Spleen (tissue), 7 donors: ENCODE measurements around the gene DGKH.

ENCODE experiments used
- CTCF ChIP-seq, 11 experiments: fragments of 200-600 bp in 7 of 11; fragments of 450-650 bp in 4 of 11; sonication (generic) in 4 of 11; IDR thresholded peaks in 8 of 11; conservative IDR thresholded peaks in 3 of 11; 1 replicate in 7 of 11; 2 replicates in 4 of 11; pipeline versions ENCODE4 v1.4.0 to v1.8.0; 2016 to 2021; ENCODE audit warnings: antibody characterized with exemption in 11 of 11, inconsistent platforms in 4 of 11, mild to moderate bottlenecking in 1 of 11
- POLR2A ChIP-seq, 3 donors: fragments of 450-650 bp; IDR thresholded peaks; one replicate each; pipeline ENCODE4 v1.5.1; 2017; ENCODE audit warnings: antibody characterized with exemption in 3 of 3, mild to moderate bottlenecking in 1 of 3
- donor health status: DM: no; HTN: no; CAD: no; lungs with moderate emphysema.
- donor health status: DM: no; HTN: no; CAD: no.
- donor health status: DM: no; HTN: no; CAD: no.

GRCh38 chr13:42046448-42046847, 2.0 kb upstream of the DGKH start:
- TF ChIP-seq CTCF (IDR thresholded peaks at IDR 0.05 in 8 of 11, conservative IDR thresholded peaks at IDR 0.05 in 3 of 11) (no peak), POLR2A (IDR thresholded peaks at IDR 0.05) (no peak)
